HepG2 (cell line): ENCODE results near the gene ORMDL2. TPM values are rescaled to one million over a fixed set of nuclear protein-coding genes. Genes with fewer than 3 reads are reported as not detected.

Source experiments
- ATAC-seq: fragments of 200-7000 bp; cut with Tn5 transposase; 3 replicates; pipeline ENCODE4 v1.9.1; 2020; ENCODE audit warnings: mild to moderate bottlenecking, moderate library complexity
- BruUV-seq: library from RNA; stranded (reverse); fragments of 400-500 nt; replicated peaks from 2 replicates; lab custom pipeline; 2021; lab: Mats Ljungman, UMichigan
- CTCF ChIA-PET: fragments of 300-600 bp; formaldehyde crosslinking; extraction: SDS; loops from one replicate; lab custom pipeline; 2021; ENCODE audit warnings: low total read pairs, inconsistent platforms, low intra/inter-chr PET ratio; lab: Yijun Ruan, JAX
- POLR2A ChIA-PET: fragments of 350-600 bp; sonication (Branson Sonifier 250); formaldehyde crosslinking; loops from one replicate; lab custom pipeline; 2020; ENCODE audit warnings: antibody characterized with exemption, inconsistent platforms; lab: Yijun Ruan, JAX
- DNase-seq: peaks from one replicate; pipeline ENCODE4 v3.0.0-alpha.2; 2015; ENCODE audit warnings: low spot score
- FAIRE-seq: peaks from 3 replicates; lab custom pipeline; 2011; peaks lifted over from hg19 to GRCh38; lab: Jason Lieb, UNC
- H2AFZ ChIP-seq: one replicate; pipeline ENCODE4 v1.6.1; 2011; ENCODE audit warnings: low read length, inconsistent platforms
- H3K27ac ChIP-seq: fragments of 300-600 bp; 3 replicates; pipeline ENCODE4 v1.8.0; 2011; ENCODE audit warnings: mixed run types, mild to moderate bottlenecking, mixed read lengths, low read length, inconsistent platforms; ENCODE audit not compliant: insufficient read depth; ENCODE audit errors: extremely low read length
- H3K27me3 ChIP-seq, 2 experiments: fragments of 200-600 bp in 1 of 2; 2 replicates in 1 of 2; 3 replicates in 1 of 2; pipeline versions ENCODE4 v1.6.0 to v1.8.0; 2011; ENCODE audit warnings: low read length in 2 of 2, mild to moderate bottlenecking in 2 of 2, moderate library complexity in 2 of 2, inconsistent platforms in 1 of 2; ENCODE audit not compliant: insufficient read depth in 2 of 2, control insufficient read depth in 1 of 2
- H3K36me3 ChIP-seq, 2 experiments: fragments of 200-600 bp in 1 of 2; replicated peaks in 1 of 2; 2 replicates in 1 of 2; 3 replicates in 1 of 2; pipeline versions ENCODE4 v1.5.1 to v1.8.0; 2011; ENCODE audit warnings: low read length in 2 of 2, inconsistent platforms in 1 of 2; ENCODE audit not compliant: insufficient read depth in 2 of 2, control insufficient read depth in 1 of 2
- H3K4me1 ChIP-seq: 2 replicates; pipeline ENCODE4 v1.5.1; 2012; ENCODE audit warnings: low read length, inconsistent platforms; ENCODE audit not compliant: insufficient read depth
- H3K4me2 ChIP-seq: 2 replicates; pipeline ENCODE4 v1.6.0; 2011; ENCODE audit warnings: low read depth, low read length, inconsistent platforms
- H3K4me3 ChIP-seq, 3 experiments: fragments of 200-600 bp in 1 of 3; sonication (generic), shearing (Covaris generic) in 1 of 3; replicated peaks in 1 of 3; 2 replicates each; pipeline ENCODE4 v1.5.1; 2011 to 2016; ENCODE audit warnings: low read length in 3 of 3, inconsistent platforms in 2 of 3, low read depth in 2 of 3, mild to moderate bottlenecking in 2 of 3, control low read depth in 1 of 3, mixed read lengths in 1 of 3; ENCODE audit not compliant: insufficient read depth in 1 of 3
- H3K79me2 ChIP-seq: one replicate; pipeline ENCODE4 v1.6.1; 2011; ENCODE audit warnings: low read length, inconsistent platforms; ENCODE audit not compliant: insufficient read depth
- H3K9ac ChIP-seq: 2 replicates; pipeline ENCODE4 v1.6.0; 2011; ENCODE audit warnings: mild to moderate bottlenecking, low read depth, low read length, inconsistent platforms; ENCODE audit not compliant: insufficient read depth
- H3K9me3 ChIP-seq: 2 replicates; pipeline ENCODE4 v1.5.1; 2012; ENCODE audit warnings: mild to moderate bottlenecking, low read length
- H4K20me1 ChIP-seq: 2 replicates; pipeline ENCODE4 v1.6.0; 2011; ENCODE audit warnings: inconsistent platforms, mild to moderate bottlenecking, low read length, moderate library complexity; ENCODE audit not compliant: insufficient read depth
- CBFB ChIP-seq: sonication (generic); formaldehyde crosslinking; IDR thresholded peaks from 2 replicates; pipeline ENCODE4 v1.4.0; 2020; ENCODE audit warnings: missing genetic modification reagents
- EED ChIP-seq: sonication (generic); formaldehyde crosslinking; IDR thresholded peaks from 2 replicates; pipeline ENCODE4 v1.5.0; 2020; ENCODE audit warnings: mild to moderate bottlenecking, missing genetic modification reagents
- ETV5 ChIP-seq: IDR thresholded peaks from 2 replicates; pipeline ENCODE4 v1.6.1; 2018; ENCODE audit warnings: missing biosample characterization, missing genetic modification reagents, inconsistent platforms, borderline replicate concordance
- GMEB2 ChIP-seq: IDR thresholded peaks from 2 replicates; pipeline ENCODE4 v1.6.1; 2016; ENCODE audit warnings: missing biosample characterization, missing genetic modification reagents, low read depth
- HNRNPUL1 ChIP-seq: fragments of 200-400 bp; formaldehyde crosslinking; IDR thresholded peaks from 2 replicates; pipeline ENCODE4 v1.6.1; 2017; ENCODE audit warnings: low read depth, mild to moderate bottlenecking, low read length, moderate library complexity
- MXI1 ChIP-seq: IDR thresholded peaks from 3 replicates; pipeline ENCODE4 v1.6.1; 2012; ENCODE audit warnings: low read depth, low read length, inconsistent platforms, borderline replicate concordance
- NCOA2 ChIP-seq: sonication (generic); formaldehyde crosslinking; IDR thresholded peaks from 2 replicates; pipeline ENCODE4 v1.8.0; 2022; ENCODE audit warnings: inconsistent platforms
- NFYB ChIP-seq: sonication (generic); formaldehyde crosslinking; IDR thresholded peaks from 2 replicates; pipeline ENCODE4 v1.4.0; 2020; ENCODE audit warnings: missing genetic modification reagents
- POLR2AphosphoS5 ChIP-seq: IDR thresholded peaks from 2 replicates; pipeline ENCODE4 v1.6.1; 2012; ENCODE audit warnings: low read depth, low read length
- POLR2G ChIP-seq: fragments of 200-400 bp; formaldehyde crosslinking; IDR thresholded peaks from 2 replicates; pipeline ENCODE4 v1.6.1; 2018; ENCODE audit warnings: mild to moderate bottlenecking, low read depth, low read length, moderate library complexity
- SMARCC2 ChIP-seq: fragments of 450-650 bp; IDR thresholded peaks from 2 replicates; pipeline ENCODE4 v1.6.1; 2017; ENCODE audit warnings: antibody characterized with exemption, mild to moderate bottlenecking
- SP1 ChIP-seq, 2 experiments: fragments of 450-650 bp in 1 of 2; sonication (generic) in 1 of 2; formaldehyde crosslinking in 1 of 2; IDR thresholded peaks; 2 replicates each; pipeline versions ENCODE4 v1.4.0 to v1.6.1; 2016 to 2020; ENCODE audit warnings: missing genetic modification reagents in 1 of 2
- ZBTB7B ChIP-seq: sonication (generic); formaldehyde crosslinking; IDR thresholded peaks from 2 replicates; pipeline ENCODE4 v1.4.0; 2020; ENCODE audit warnings: missing genetic modification reagents
- ZMYM3 ChIP-seq: sonication (generic); formaldehyde crosslinking; IDR thresholded peaks from 2 replicates; pipeline ENCODE4 v1.5.1; 2020; ENCODE audit warnings: mild to moderate bottlenecking, missing genetic modification reagents
- ZNF556 ChIP-seq: sonication (generic); formaldehyde crosslinking; IDR thresholded peaks from 2 replicates; pipeline ENCODE4 v1.4.0; 2020; ENCODE audit warnings: mild to moderate bottlenecking, missing genetic modification reagents, borderline replicate concordance
- ZNF598 ChIP-seq: sonication (generic); formaldehyde crosslinking; IDR thresholded peaks from 2 replicates; pipeline ENCODE4 v1.5.1; 2020; ENCODE audit warnings: mild to moderate bottlenecking, missing genetic modification reagents, borderline replicate concordance
- ZNF761 ChIP-seq: sonication (generic); formaldehyde crosslinking; conservative IDR thresholded peaks from 2 replicates; pipeline ENCODE4 v1.4.0; 2020; ENCODE audit warnings: mild to moderate bottlenecking, missing genetic modification reagents
- WGBS: methylation state at CpG from one replicate; pipeline ENCODE4 v1.1.6; 2017; ENCODE audit warnings: low lambda C conversion rate; 5-methylcytosine and 5-hydroxymethylcytosine counted together
- in situ Hi-C: cut with HindIII; loops from 2 replicates; pipeline ENCODE4 v1.10.0; 2017; ENCODE audit warnings: low pct_unique_long_range_greater_than_20kb; ENCODE audit not compliant: extremely low pct_ligation_motif_present
- intact Hi-C: fragments of 100-400 bp; cut with micrococcal nuclease; formaldehyde crosslinking; loops from one replicate; pipeline ENCODE4 v1.10.0; 2022; ENCODE audit not compliant: unreplicated experiment
- polyA plus RNA-seq, 8 experiments: library from polyadenylated mRNA; depleted of rRNA in 3 of 8; stranded (reverse) in 7 of 8; unstranded in 1 of 8; fragments of >200 nt; fragmentation: Illumina TruSeq in 4 of 8; extraction: Trizol in 4 of 8; gene quantifications; 2 replicates each; pipeline versions ENCODE4 v1.2.1 to v1.2.3, GENCODE V29; 2011 to 2016; ENCODE audit warnings: low read depth in 4 of 8, missing spikeins in 1 of 8, mixed read lengths in 1 of 8; ENCODE audit not compliant: insufficient read depth in 1 of 8
- total RNA-seq, 5 experiments: library from RNA; depleted of rRNA; stranded (reverse); fragments of >200 nt; fragmentation: Illumina TruSeq; extraction: Trizol; gene quantifications; 2 replicates each; pipeline ENCODE4 v1.2.3, GENCODE V29; 2016; ENCODE audit warnings: low read depth in 1 of 5
- TF ChIP-seq, protein P1 (sequence below), 2 experiments: sonication (generic) in 1 of 2; formaldehyde crosslinking in 1 of 2; IDR thresholded peaks; 2 replicates each; pipeline versions ENCODE4 v1.4.0 to v1.6.1; 2018 to 2020; ENCODE audit warnings: missing genetic modification reagents in 2 of 2, borderline replicate concordance in 1 of 2, low read depth in 1 of 2, mild to moderate bottlenecking in 1 of 2, missing biosample characterization in 1 of 2

The ORMDL2 gene
- total and polyA plus RNA-seq, 2 of the 13 experiments (the other 11 are each of a cell fraction or from before 2014, with no cell fraction given): 24.0 to 28.6 TPM

GRCh38 chr12:55780685-55781084, 37.2 kb upstream of the ORMDL2 start:
- Histone ChIP-seq H4K20me1 (no peaks in the 10 kb centered on the region), H3K9me3 (no peaks in the 10 kb centered on the region), H3K4me2 (no peak overlapping the region), H3K27me3 (no peaks in the 10 kb centered on the region)
- in situ Hi-C loops: no loop called here
- FAIRE-seq: no peak
- no TSS peak for BruUV-seq
- TF ChIP-seq POLR2AphosphoS5 (no peak), ETV5 (CRISPR knock-in tag) (no peak), CBFB (CRISPR knock-in tag) (no peak), NCOA2 (CRISPR knock-in tag) (no peak), POLR2G (no peak)
- TF ChIP-seq, all 625 proteins: peak for 0
- no peak for DNase-seq
- ChIA-PET CTCF (no interaction called here), POLR2A (no interaction called here)
- Histone ChIP-seq H3K4me1 (no peaks in the 10 kb centered on the region), H3K79me2 (no peaks in the 10 kb centered on the region), H3K4me3 (no peak overlapping the region), H3K36me3 (peaks cover 8 to 74% of the 10 kb centered on the region in 2 experiments), H3K27ac (no peak overlapping the region), H3K9ac (no peak overlapping the region), H2AFZ (no peak overlapping the region)
- 94% methylated on average over 2 of the region's 2 CpGs for WGBS
- intact Hi-C loops: no loop called here
- no peak for ATAC-seq

GRCh38 chr12:55788546-55788945, 29.3 kb upstream of the ORMDL2 start:
- in situ Hi-C loops (no loop called here), intact Hi-C loops (no loop called here)
- H3K4me1 ChIP-seq: no peaks in the 10 kb centered on the region
- BruUV-seq: no TSS peak
- H3K9me3 ChIP-seq: no peaks in the 10 kb centered on the region
- no peaks in the 10 kb centered on the region for H4K20me1 ChIP-seq
- H3K9ac ChIP-seq: no peak overlapping the region
- ChIA-PET CTCF (no interaction called here), POLR2A (no interaction called here)
- no peak overlapping the region for H3K4me2 ChIP-seq
- H3K4me3 ChIP-seq: no peak overlapping the region
- H3K27ac ChIP-seq: no peak overlapping the region
- no peaks in the 10 kb centered on the region for H3K79me2 ChIP-seq
- H3K27me3 ChIP-seq: no peaks in the 10 kb centered on the region
- no peak for FAIRE-seq
- H3K36me3 ChIP-seq: peaks cover 16 to 68% of the 10 kb centered on the region in 2 experiments
- no peak for ATAC-seq
- H2AFZ ChIP-seq: no peak overlapping the region
- no peak for DNase-seq
- over 99% methylated on average over 7 of the region's 7 CpGs for WGBS
- TF ChIP-seq SMARCC2 (no peak), NFYB (no peak), ZNF598 (CRISPR knock-in tag) (no peak), GMEB2 (CRISPR knock-in tag) (no peak), MXI1 (no peak), ZNF556 (CRISPR knock-in tag) (no peak), ZNF761 (CRISPR knock-in tag) (no peak), ZMYM3 (no peak), HNRNPUL1 (no peak), EED (CRISPR knock-in tag) (no peak), ZBTB7B (CRISPR knock-in tag) (no peak), SP1 (IDR thresholded peaks at IDR 0.05) (no peak), SP1 (CRISPR knock-in tag; IDR thresholded peaks at IDR 0.05) (no peak)
- TF ChIP-seq, protein P1, sequence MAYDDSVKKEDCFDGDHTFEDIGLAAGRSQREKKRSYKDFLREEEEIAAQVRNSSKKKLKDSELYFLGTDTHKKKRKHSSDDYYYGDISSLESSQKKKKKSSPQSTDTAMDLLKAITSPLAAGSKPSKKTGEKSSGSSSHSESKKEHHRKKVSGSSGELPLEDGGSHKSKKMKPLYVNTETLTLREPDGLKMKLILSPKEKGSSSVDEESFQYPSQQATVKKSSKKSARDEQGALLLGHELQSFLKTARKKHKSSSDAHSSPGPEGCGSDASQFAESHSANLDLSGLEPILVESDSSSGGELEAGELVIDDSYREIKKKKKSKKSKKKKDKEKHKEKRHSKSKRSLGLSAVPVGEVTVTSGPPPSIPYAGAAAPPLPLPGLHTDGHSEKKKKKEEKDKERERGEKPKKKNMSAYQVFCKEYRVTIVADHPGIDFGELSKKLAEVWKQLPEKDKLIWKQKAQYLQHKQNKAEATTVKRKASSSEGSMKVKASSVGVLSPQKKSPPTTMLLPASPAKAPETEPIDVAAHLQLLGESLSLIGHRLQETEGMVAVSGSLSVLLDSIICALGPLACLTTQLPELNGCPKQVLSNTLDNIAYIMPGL (CRISPR knock-in tag; IDR thresholded peaks at IDR 0.05; ENCODE audit: borderline replicate concordance in 1 of 2, low read depth in 1 of 2): no peak
